Islet of Langerhans (tissue), 1 donor: ENCODE results near the gene BBX.

ENCODE experiments used
- FAIRE-seq: peaks from one replicate; lab custom pipeline; 2011; peaks lifted over from hg19 to GRCh38; lab: Jason Lieb, UNC

Gene BBX

GRCh38 chr3:107847791-107848190 is 325.0 kb downstream of the BBX start:
- FAIRE-seq = no peak

- no peak for FAIRE-seq
Measured at GRCh38 chr3:107848351-107848915, 325.7 kb downstream of the BBX start.

- FAIRE-seq = no peak
Measured at GRCh38 chr3:107850681-107851080, 327.9 kb downstream of the BBX start.

- no peak for FAIRE-seq
Measured at GRCh38 chr3:107853821-107854220, 331.1 kb downstream of the BBX start.

GRCh38 chr3:107854733-107855132 is 332.0 kb downstream of the BBX start:
- FAIRE-seq = no peak

- no peak for FAIRE-seq
Measured at GRCh38 chr3:107855710-107856109, 332.9 kb downstream of the BBX start.

- no peak for FAIRE-seq
Measured at GRCh38 chr3:107857854-107858253, 335.1 kb downstream of the BBX start.

GRCh38 chr3:107858876-107859275 is 336.1 kb downstream of the BBX start:
- FAIRE-seq = no peak
